SK-N-SH (cell line): Measurements from ENCODE around the gene MT1M. TPM values are rescaled to one million over a fixed set of nuclear protein-coding genes. Genes with fewer than 3 reads are reported as not detected.

Source experiments
- CTCF ChIA-PET: fragments of 300-600, 350-600 bp; formaldehyde crosslinking; extraction: SDS; loops from one replicate; lab custom pipeline; 2021; lab: Yijun Ruan, JAX
- POLR2A ChIA-PET: fragments of 350-600 bp; sonication (Branson Sonifier 250); formaldehyde crosslinking; extraction: SDS; loops from one replicate; lab custom pipeline; 2020; ENCODE audit warnings: antibody characterized with exemption, inconsistent platforms; lab: Yijun Ruan, JAX
- DNase-seq: peaks from one replicate; pipeline ENCODE4 v3.0.0; 2012
- H2AFZ ChIP-seq: fragments of 200-600 bp; sonication (generic); 2 replicates; pipeline ENCODE4 v1.8.1; 2016; ENCODE audit warnings: antibody characterized with exemption, mild to moderate bottlenecking, low read depth
- H3F3A ChIP-seq: fragments of 200-600 bp; sonication (generic); replicated peaks from 2 replicates; pipeline ENCODE3; 2016; ENCODE audit warnings: antibody characterized with exemption, mild to moderate bottlenecking; ENCODE audit not compliant: insufficient read depth
- H3K27ac ChIP-seq, 2 experiments: fragments of 200-500 bp in 1 of 2; fragments of 200-600 bp in 1 of 2; sonication (Bioruptor generic) in 1 of 2; sonication (generic), shearing (Covaris generic) in 1 of 2; 2 replicates each; pipeline versions ENCODE4 v1.5.1 to v1.6.1; 2014 to 2016; ENCODE audit warnings: low read depth in 2 of 2, inconsistent platforms in 1 of 2, low read length in 1 of 2, mild to moderate bottlenecking in 1 of 2, mixed read lengths in 1 of 2
- H3K27me3 ChIP-seq: fragments of 200-600 bp; sonication (generic), shearing (Covaris generic); 2 replicates; pipeline ENCODE4 v1.6.1; 2016; ENCODE audit warnings: mixed run types; ENCODE audit not compliant: insufficient read depth
- H3K36me3 ChIP-seq, 2 experiments: fragments of 200-500 bp in 1 of 2; fragments of 200-600 bp in 1 of 2; sonication (Bioruptor generic) in 1 of 2; sonication (generic) in 1 of 2; replicated peaks in 1 of 2; 2 replicates each; pipeline versions ENCODE3 to v1.5.1; 2014 to 2016; ENCODE audit warnings: low read length in 1 of 2, mild to moderate bottlenecking in 1 of 2; ENCODE audit not compliant: insufficient read depth in 2 of 2, control insufficient read depth in 1 of 2
- H3K4me1 ChIP-seq, 2 experiments: fragments of 200-500 bp in 1 of 2; fragments of 200-600 bp in 1 of 2; sonication (Bioruptor generic) in 1 of 2; sonication (generic), shearing (Covaris generic) in 1 of 2; 2 replicates each; pipeline versions ENCODE4 v1.5.1 to v1.6.1; 2014 to 2016; ENCODE audit warnings: low read depth in 1 of 2, low read length in 1 of 2, mixed run types in 1 of 2; ENCODE audit not compliant: insufficient read depth in 2 of 2, control insufficient read depth in 1 of 2
- H3K4me2 ChIP-seq: fragments of 200-600 bp; sonication (generic), shearing (Covaris generic); 2 replicates; pipeline ENCODE4 v1.6.1; 2017; ENCODE audit warnings: mixed run types
- H3K4me3 ChIP-seq, 2 experiments: fragments of 200-500 bp in 1 of 2; fragments of 200-600 bp in 1 of 2; sonication (Bioruptor generic) in 1 of 2; sonication (generic), shearing (Covaris generic) in 1 of 2; 2 replicates each; pipeline versions ENCODE4 v1.5.1 to v1.8.1; 2014 to 2016; ENCODE audit warnings: low read depth in 2 of 2, inconsistent platforms in 1 of 2, low read length in 1 of 2, mild to moderate bottlenecking in 1 of 2, mixed read lengths in 1 of 2, moderate library complexity in 1 of 2
- H3K79me2 ChIP-seq: fragments of 200-600 bp; sonication (generic); 2 replicates; pipeline ENCODE4 v1.8.1; 2017; ENCODE audit warnings: mild to moderate bottlenecking; ENCODE audit not compliant: insufficient read depth
- H3K9ac ChIP-seq: fragments of 200-600 bp; sonication (generic); 2 replicates; pipeline ENCODE4 v1.6.1; 2017; ENCODE audit warnings: mixed run types
- H3K9me2 ChIP-seq: fragments of 200-600 bp; sonication (generic); 2 replicates; pipeline ENCODE4 v1.6.1; 2017; ENCODE audit warnings: mixed run types
- H3K9me3 ChIP-seq: fragments of 200-600 bp; sonication (generic); 2 replicates; pipeline ENCODE4 v1.6.1; 2017; ENCODE audit warnings: mixed run types, mild to moderate bottlenecking, moderate library complexity
- H4K20me1 ChIP-seq: fragments of 200-600 bp; sonication (generic); 2 replicates; pipeline ENCODE4 v1.6.1; 2017; ENCODE audit warnings: mild to moderate bottlenecking, mixed run types; ENCODE audit not compliant: insufficient read depth
- CHD2 ChIP-seq: fragments of 150-350 bp; IDR thresholded peaks from 2 replicates; pipeline ENCODE4 v1.6.1; 2018; ENCODE audit warnings: low read length; ENCODE audit not compliant: partially characterized antibody
- CTCF ChIP-seq: fragments of 200-600 bp; sonication (generic); IDR thresholded peaks from 2 replicates; pipeline ENCODE4 v1.6.1; 2017; ENCODE audit warnings: antibody characterized with exemption, mild to moderate bottlenecking, moderate library complexity
- ELF1 ChIP-seq: IDR thresholded peaks from 2 replicates; pipeline ENCODE4 v1.4.0; 2012
- EP300 ChIP-seq, 2 experiments: IDR thresholded peaks; 2 replicates each; pipeline versions ENCODE4 v1.4.0 to v1.6.1; 2012; ENCODE audit warnings: borderline replicate concordance in 1 of 2, low read depth in 1 of 2, low read length in 1 of 2
- FOSL2 ChIP-seq: IDR thresholded peaks from 2 replicates; pipeline ENCODE4 v1.4.0; 2012; ENCODE audit warnings: low read depth, mild to moderate bottlenecking, moderate library complexity, borderline replicate concordance
- GATA2 ChIP-seq: sonication (generic); formaldehyde crosslinking; IDR thresholded peaks from 2 replicates; pipeline ENCODE4 v1.5.0; 2020; ENCODE audit warnings: mild to moderate bottlenecking, missing genetic modification reagents
- IRF3 ChIP-seq: fragments of 150-350 bp; IDR thresholded peaks from 2 replicates; pipeline ENCODE4 v1.6.1; 2016; ENCODE audit warnings: mild to moderate bottlenecking, low read depth, low read length
- NFIC ChIP-seq: IDR thresholded peaks from 2 replicates; pipeline ENCODE4 v1.4.0; 2012; ENCODE audit warnings: borderline replicate concordance
- NRF1 ChIP-seq: IDR thresholded peaks from 2 replicates; pipeline ENCODE4 v1.6.1; 2012; ENCODE audit warnings: low read depth, mild to moderate bottlenecking, low read length
- POLR2AphosphoS5 ChIP-seq: IDR thresholded peaks from 2 replicates; pipeline ENCODE4 v1.6.1; 2012; ENCODE audit warnings: low read depth, low read length
- RAD21 ChIP-seq: IDR thresholded peaks from 2 replicates; pipeline ENCODE4 v1.6.1; 2012; ENCODE audit warnings: mild to moderate bottlenecking, low read length
- RCOR1 ChIP-seq: fragments of 150-350 bp; IDR thresholded peaks from 2 replicates; pipeline ENCODE4 v1.6.1; 2017; ENCODE audit warnings: antibody characterized with exemption, low read length
- REST ChIP-seq: IDR thresholded peaks from 2 replicates; pipeline ENCODE4 v1.6.1; 2012; ENCODE audit warnings: mild to moderate bottlenecking, low read depth, low read length, moderate library complexity
- RXRA ChIP-seq: IDR thresholded peaks from 2 replicates; pipeline ENCODE4 v1.4.0; 2012; ENCODE audit warnings: low read depth, mild to moderate bottlenecking, borderline replicate concordance
- SIN3A ChIP-seq: IDR thresholded peaks from 2 replicates; pipeline ENCODE4 v1.6.1; 2012; ENCODE audit warnings: low read depth, mild to moderate bottlenecking, low read length, moderate library complexity, borderline replicate concordance
- SMC3 ChIP-seq: IDR thresholded peaks from 2 replicates; pipeline ENCODE4 v1.6.1; 2012; ENCODE audit warnings: low read depth, low read length, improper control_type of control experiment
- TAF1 ChIP-seq: IDR thresholded peaks from 2 replicates; pipeline ENCODE4 v1.6.1; 2012; ENCODE audit warnings: low read depth, mild to moderate bottlenecking, low read length, moderate library complexity, borderline replicate concordance
- TCF12 ChIP-seq: IDR thresholded peaks from 2 replicates; pipeline ENCODE4 v1.4.0; 2012
- TEAD4 ChIP-seq: IDR thresholded peaks from 2 replicates; pipeline ENCODE4 v1.4.0; 2012; ENCODE audit warnings: mild to moderate bottlenecking, borderline replicate concordance; ENCODE audit not compliant: insufficient read depth
- USF1 ChIP-seq: IDR thresholded peaks from 2 replicates; pipeline ENCODE4 v1.4.0; 2012; ENCODE audit warnings: low read depth, borderline replicate concordance
- WGBS: methylation state at CpG from one replicate; pipeline ENCODE4 v1.1.6; 2017; ENCODE audit warnings: low lambda C conversion rate; 5-methylcytosine and 5-hydroxymethylcytosine counted together
- polyA plus RNA-seq, 3 experiments: library from polyadenylated mRNA; depleted of rRNA; stranded (reverse); fragments of >200 nt; gene quantifications; 2 replicates each; pipeline ENCODE4 v1.2.3, GENCODE V29; 2012

Gene MT1M
- polyA plus RNA-seq, 1 of the 3 experiments (the other 2 are of a cell fraction): 1.3 TPM

GRCh38 chr16:56593573-56594291 lies 38.7 kb upstream of the MT1M start:
- Histone ChIP-seq H3K9ac (no peak overlapping the region), H3K4me2 (no peak overlapping the region), H3K4me1 (peaks cover 0 to 8% of the 10 kb centered on the region in 2 experiments; a peak in 1 of 4 replicates), H3K9me2 (no peaks in the 10 kb centered on the region), H2AFZ (no peak overlapping the region), H3K27me3 (no peaks in the 10 kb centered on the region), H3K36me3 (no peaks in the 10 kb centered on the region), H3F3A (no peaks in the 10 kb centered on the region), H3K4me3 (no peak overlapping the region), H3K27ac (no peak overlapping the region), H3K9me3 (no peaks in the 10 kb centered on the region), H4K20me1 (no peaks in the 10 kb centered on the region), H3K79me2 (no peaks in the 10 kb centered on the region)
- TF ChIP-seq POLR2AphosphoS5: no peak
- no peak for TF ChIP-seq GATA2 (CRISPR knock-in tag)
- TF ChIP-seq ELF1: no peak
- no peak for TF ChIP-seq USF1
- DNase-seq: no peak
- ChIA-PET POLR2A (no interaction called here), CTCF (interaction anchor here (0.6 to 0.8 kb wide), 2 partner anchors 10 to 19 kb away, joined by 3 read pairs; no protein-coding TSS in a partner anchor)
- 79% methylated on average over 6 of the region's 6 CpGs for WGBS

- H3F3A ChIP-seq: no peaks in the 10 kb centered on the region
- H3K9me3 ChIP-seq: no peaks in the 10 kb centered on the region
- DNase-seq: no peak
- no peak overlapping the region for H2AFZ ChIP-seq
- H3K9ac ChIP-seq: no peak overlapping the region
- WGBS: 85% methylated on average over 5 of the region's 5 CpGs
- CTCF ChIA-PET: no interaction called here
- no peaks in the 10 kb centered on the region for H3K36me3 ChIP-seq
- no peak overlapping the region for H3K4me3 ChIP-seq
- H3K79me2 ChIP-seq: no peaks in the 10 kb centered on the region
- no peaks in the 10 kb centered on the region for H4K20me1 ChIP-seq
- POLR2A ChIA-PET: no interaction called here
- H3K27me3 ChIP-seq: no peaks in the 10 kb centered on the region
- no peaks in the 10 kb centered on the region for H3K9me2 ChIP-seq
- no peak overlapping the region for H3K27ac ChIP-seq
- peaks cover 0 to 5% of the 10 kb centered on the region in 2 experiments; a peak in 1 of 4 replicates for H3K4me1 ChIP-seq
- no peak overlapping the region for H3K4me2 ChIP-seq
- TF ChIP-seq FOSL2 (no peak), SIN3A (no peak), CHD2 (no peak), POLR2AphosphoS5 (no peak), NFIC (no peak), CTCF (no peak), REST (no peak), TEAD4 (no peak), RXRA (no peak), EP300 (IDR thresholded peaks at IDR 0.05; ENCODE audit: borderline replicate concordance in 1 of 2, low read depth in 1 of 2, low read length in 1 of 2) (no peak), RAD21 (no peak), RCOR1 (no peak), SMC3 (no peak), IRF3 (no peak), TCF12 (no peak), TAF1 (no peak), NRF1 (no peak)
Observed at GRCh38 chr16:56594292-56594619, 38.2 kb upstream of the MT1M start.
